Smooth muscle cell of trachea (primary cell): ENCODE data around the gene RTCB. TPM values are rescaled to one million over a fixed set of nuclear protein-coding genes. Genes with fewer than 3 reads are reported as not detected.

Experiments
- total RNA-seq: library from RNA; depleted of rRNA; stranded (reverse); fragments of >200 nt; gene quantifications from 2 replicates; pipeline ENCODE4 v1.2.1, GENCODE V29; 2014

Gene RTCB
- total RNA-seq, result 102 and 128 TPM in 2 replicates

GRCh38 chr22:32411829-32412592 is at the start of gene RTCB:
Gene RTCB (minus strand): TSS chr22:32412247. CDS start chr22:32412156, 91 bp downstream.

GRCh38 chr22:32357567-32357966 is 54.5 kb downstream of the RTCB start, which contains the start of gene RFPL3:
Gene RFPL3 (plus strand): TSS chr22:32357867. CDS start chr22:32358072, 205 bp downstream.

Other genes with a start within 250 kb of the RTCB start
- gene RFPL2, start 207.2 kb downstream of the RTCB start, total RNA-seq, result not detected in 2 replicates
- gene SLC5A4, start 156.9 kb downstream of the RTCB start, total RNA-seq, result under 0.01 TPM in 1 of 2 replicates, not detected in the other
- not detected in 2 replicates for gene RFPL3, start 54.4 kb downstream of the RTCB start, total RNA-seq
- gene BPIFC, start 52.2 kb upstream of the RTCB start, total RNA-seq, result not detected in 2 replicates
- gene FBXO7, start 62.6 kb upstream of the RTCB start, total RNA-seq, result 64.1 and 74.1 TPM in 2 replicates